ENCODE measurements around the gene PPIG.

- TF ChIP-seq GATA2 (IDR thresholded peaks at IDR 0.05; ENCODE audit: low read depth, low read length) (no peak), GATA3 (IDR thresholded peaks at IDR 0.05; ENCODE audit: low read depth, low read length) (no peak)
Observed at GRCh38 chr2:169572189-169572588, 12.0 kb upstream of the PPIG start.

All from SH-SY5Y (cell line).